NCI-H524 (cell line): ENCODE data around the gene NDE1.
"Not testable (repeated sequence)": the region's sequence is repeated elsewhere in the genome, so short reads cannot be mapped to it uniquely, and the experiment has no call there.

ENCODE experiments used
- DNase-seq, 2 experiments: peaks; one replicate each; lab custom pipeline; 2025; lab: John Stamatoyannopoulos, UW

NDE1 gene

GRCh38 chr16:15621456-15621855 is 28.6 kb upstream of the NDE1 start:
- DNase-seq, result no peak

GRCh38 chr16:15621889-15622288 is 28.2 kb upstream of the NDE1 start:
- no peak for DNase-seq

- no peak for DNase-seq
These were observed 18.2 kb upstream of the NDE1 start for GRCh38 chr16:15631730-15632409.

GRCh38 chr16:15635926-15636325 is 14.1 kb upstream of the NDE1 start:
- no peak for DNase-seq

GRCh38 chr16:15636392-15636873 is 13.6 kb upstream of the NDE1 start:
- no peak for DNase-seq

GRCh38 chr16:15639061-15639568 is 10.9 kb upstream of the NDE1 start:
- no peak for DNase-seq

GRCh38 chr16:15640966-15641365 is 9.1 kb upstream of the NDE1 start:
- DNase-seq, result no peak

GRCh38 chr16:15641753-15642556 is 8.1 kb upstream of the NDE1 start:
- DNase-seq, result no peak

- DNase-seq, result peak; percentile 82 to 83
These were observed 7.4 kb upstream of the NDE1 start for GRCh38 chr16:15642557-15643047.

GRCh38 chr16:15643048-15643945 is 6.7 kb upstream of the NDE1 start, which contains the start of gene MARF1:
MARF1 (minus strand) TSS chr16:15643154; CDS start chr16:15639233, 3,921 bp downstream.
- peak; percentile 92 to 96 for DNase-seq

- no peak for DNase-seq
These were observed 6.1 kb upstream of the NDE1 start for GRCh38 chr16:15643946-15644250.

GRCh38 chr16:15644267-15644961 is 5.6 kb upstream of the NDE1 start:
- DNase-seq, result peak; percentile 13 to 64

- DNase-seq, result not testable (repeated sequence)
These were observed 5.0 kb upstream of the NDE1 start for GRCh38 chr16:15644962-15645465.

- not testable (repeated sequence) for DNase-seq
These were observed 3.3 kb upstream of the NDE1 start for GRCh38 chr16:15646557-15647293.

GRCh38 chr16:15647294-15648014 is 2.6 kb upstream of the NDE1 start:
- DNase-seq, result no peak

GRCh38 chr16:15648135-15648730 is 1.8 kb upstream of the NDE1 start:
- no peak for DNase-seq

GRCh38 chr16:15649311-15649710 is 734 bp upstream of the NDE1 start:
- DNase-seq, result not testable (repeated sequence)

- no peak for DNase-seq
These were observed 372 bp upstream of the NDE1 start for GRCh38 chr16:15649727-15650018.

- peak in 1 of 2 experiments; percentile 18 for DNase-seq
These were observed 690 bp downstream of the NDE1 start for GRCh38 chr16:15650698-15651171.
